OCI-LY1 (cell line): ENCODE results near the gene ZNF146.

Experiments
- H2AFZ ChIP-seq: fragments of 200-600 bp; sonication (generic), shearing (Covaris generic); 2 replicates; pipeline ENCODE4 v1.6.0; 2014; ENCODE audit warnings: antibody characterized with exemption, mild to moderate bottlenecking, low read length
- H3F3A ChIP-seq: fragments of 200-600 bp; sonication (generic), shearing (Covaris generic); 2 replicates; pipeline ENCODE4 v1.6.0; 2014; ENCODE audit warnings: mild to moderate bottlenecking, antibody characterized with exemption, low read length, moderate library complexity; ENCODE audit not compliant: insufficient read depth
- H3K27ac ChIP-seq: fragments of 200-600 bp; sonication (generic); 2 replicates; pipeline ENCODE4 v1.5.1; 2014; ENCODE audit warnings: low read length, mixed run types, mild to moderate bottlenecking, low read depth; ENCODE audit not compliant: poor library complexity, severe bottlenecking
- H3K27me3 ChIP-seq: fragments of 200-600 bp; sonication (generic); 2 replicates; pipeline ENCODE4 v1.6.0; 2014; ENCODE audit warnings: antibody characterized with exemption, mild to moderate bottlenecking, low read length, moderate library complexity; ENCODE audit not compliant: insufficient read depth
- H3K36me3 ChIP-seq: fragments of 200-600 bp; sonication (generic); 2 replicates; pipeline ENCODE4 v1.6.1; 2014; ENCODE audit warnings: mild to moderate bottlenecking, antibody characterized with exemption, low read length, moderate library complexity, mixed read lengths; ENCODE audit not compliant: insufficient read depth
- H3K4me1 ChIP-seq: fragments of 200-600 bp; sonication (generic); 2 replicates; pipeline ENCODE4 v1.5.1; 2014; ENCODE audit warnings: mild to moderate bottlenecking, low read length, moderate library complexity; ENCODE audit not compliant: insufficient read depth, severe bottlenecking
- H3K4me2 ChIP-seq: fragments of 200-600 bp; sonication (generic), shearing (Covaris generic); 2 replicates; pipeline ENCODE4 v1.6.1; 2014; ENCODE audit warnings: low read length
- H3K4me3 ChIP-seq: fragments of 200-600 bp; sonication (generic); 2 replicates; pipeline ENCODE4 v1.5.1; 2014; ENCODE audit warnings: low read length, low read depth, mild to moderate bottlenecking, mixed read lengths; ENCODE audit not compliant: poor library complexity, severe bottlenecking
- H3K79me2 ChIP-seq: fragments of 200-600 bp; shearing (Covaris generic); 2 replicates; pipeline ENCODE4 v1.6.1; 2016; ENCODE audit warnings: mixed run types, low read length, mixed read lengths; ENCODE audit not compliant: insufficient read depth
- H3K9ac ChIP-seq: fragments of 200-600 bp; sonication (generic), shearing (Covaris generic); 2 replicates; pipeline ENCODE4 v1.6.1; 2014; ENCODE audit warnings: mild to moderate bottlenecking, low read length, mixed read lengths
- H3K9me2 ChIP-seq: fragments of 200-600 bp; sonication (generic), shearing (Covaris generic); 2 replicates; pipeline ENCODE4 v1.6.1; 2014; ENCODE audit warnings: low read depth, mild to moderate bottlenecking, low read length, mixed read lengths
- H3K9me3 ChIP-seq: fragments of 200-600 bp; shearing (Covaris generic); 2 replicates; pipeline ENCODE4 v1.6.1; 2014; ENCODE audit warnings: low read length, mixed read lengths
- H4K20me1 ChIP-seq: fragments of 200-600 bp; sonication (generic), shearing (Covaris generic); 2 replicates; pipeline ENCODE4 v1.6.0; 2016; ENCODE audit warnings: mild to moderate bottlenecking, low read length; ENCODE audit not compliant: insufficient read depth
- EZH2 ChIP-seq: fragments of 200-600 bp; sonication (generic), shearing (Covaris generic); IDR thresholded peaks from 2 replicates; pipeline ENCODE4 v1.8.0; 2017; ENCODE audit warnings: borderline replicate concordance, mixed run types, mild to moderate bottlenecking, antibody characterized with exemption, low read length, moderate library complexity, mixed read lengths
- TF ChIP-seq, protein P1 (sequence below): fragments of 200-600 bp; sonication (generic), shearing (Covaris generic); IDR thresholded peaks from 2 replicates; pipeline ENCODE4 v1.5.1; 2017; ENCODE audit warnings: mild to moderate bottlenecking, antibody characterized with exemption, low read length, moderate library complexity, mixed read lengths

ZNF146 gene

DNA sequence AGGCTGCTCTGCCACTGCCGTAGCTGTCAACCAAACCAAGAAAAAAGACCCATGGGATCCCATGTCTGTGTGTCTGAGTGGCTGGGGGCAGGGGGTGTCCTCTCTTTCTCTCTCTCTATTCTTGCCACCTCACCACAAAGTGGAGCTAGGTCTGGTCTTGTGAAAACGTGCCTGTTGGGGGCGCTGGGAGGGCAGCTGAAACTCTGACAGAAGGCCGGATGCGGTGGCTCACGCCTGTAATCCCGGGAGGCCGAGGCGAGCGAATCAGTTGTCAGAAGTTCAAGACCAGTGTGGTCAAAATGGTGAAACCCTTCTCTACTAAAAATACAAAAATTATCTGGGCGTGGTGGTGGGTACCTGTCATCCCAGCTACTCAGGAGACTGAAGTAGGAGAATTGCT lies 29.2 kb downstream of the ZNF146 start:
- Histone ChIP-seq H3K36me3 (peaks cover 10% of the 10 kb centered on the region), H3K4me2 (no peak overlapping the region)

DNA sequence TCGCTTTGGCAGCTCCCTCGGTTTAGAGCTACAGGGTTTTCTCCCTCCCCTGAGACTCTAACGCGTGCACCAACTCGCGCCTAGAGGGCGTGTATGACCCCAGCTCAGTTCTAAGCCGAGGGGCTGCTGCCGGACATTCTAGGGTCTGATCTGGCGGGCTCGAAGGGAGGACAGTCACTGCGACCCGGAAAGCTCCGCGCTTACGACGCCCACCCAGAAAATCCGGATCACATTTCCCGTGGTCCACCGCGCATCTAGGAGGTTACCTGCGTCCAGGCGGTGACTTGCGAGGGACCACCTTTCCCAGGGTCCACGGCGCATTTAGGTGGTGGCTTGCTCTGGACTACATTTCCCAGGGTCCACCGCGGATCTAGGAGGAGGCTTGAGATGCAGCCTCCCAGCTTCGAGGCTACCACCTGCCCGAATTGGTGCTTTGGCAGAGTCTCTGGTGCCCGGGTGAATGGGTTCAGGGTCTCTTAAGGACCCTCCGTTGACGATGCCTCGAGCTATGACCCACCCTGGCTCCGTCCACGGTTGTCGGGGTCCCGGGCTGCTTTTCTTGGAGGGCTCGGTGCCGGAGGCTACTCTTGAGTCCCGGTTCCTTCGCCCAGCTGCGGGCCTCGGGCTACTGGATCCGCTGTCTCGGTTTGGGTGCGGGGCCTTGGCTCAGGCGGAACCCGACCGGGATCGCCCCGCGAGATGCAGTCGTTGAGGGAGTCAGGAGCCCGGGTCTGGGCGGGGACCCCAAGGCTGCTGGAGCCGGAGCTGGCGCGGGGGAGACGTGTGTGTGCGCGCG lies 30.5 kb downstream of the ZNF146 start:
- no peaks in the 10 kb centered on the region for H3F3A ChIP-seq
- no peak overlapping the region for H2AFZ ChIP-seq
- H3K4me2 ChIP-seq, result no peak overlapping the region
- H3K4me3 ChIP-seq, result no peak overlapping the region
- H3K9me3 ChIP-seq, result no peaks in the 10 kb centered on the region
- H3K9ac ChIP-seq, result no peak overlapping the region
- H3K79me2 ChIP-seq, result no peaks in the 10 kb centered on the region
- H3K9me2 ChIP-seq, result no peaks in the 10 kb centered on the region
- no peaks in the 10 kb centered on the region for H3K27me3 ChIP-seq
- H4K20me1 ChIP-seq, result no peaks in the 10 kb centered on the region
- no peak overlapping the region for H3K27ac ChIP-seq
- H3K36me3 ChIP-seq, result no peaks in the 10 kb centered on the region
- H3K4me1 ChIP-seq, result no peaks in the 10 kb centered on the region
- TF ChIP-seq, protein P1, sequence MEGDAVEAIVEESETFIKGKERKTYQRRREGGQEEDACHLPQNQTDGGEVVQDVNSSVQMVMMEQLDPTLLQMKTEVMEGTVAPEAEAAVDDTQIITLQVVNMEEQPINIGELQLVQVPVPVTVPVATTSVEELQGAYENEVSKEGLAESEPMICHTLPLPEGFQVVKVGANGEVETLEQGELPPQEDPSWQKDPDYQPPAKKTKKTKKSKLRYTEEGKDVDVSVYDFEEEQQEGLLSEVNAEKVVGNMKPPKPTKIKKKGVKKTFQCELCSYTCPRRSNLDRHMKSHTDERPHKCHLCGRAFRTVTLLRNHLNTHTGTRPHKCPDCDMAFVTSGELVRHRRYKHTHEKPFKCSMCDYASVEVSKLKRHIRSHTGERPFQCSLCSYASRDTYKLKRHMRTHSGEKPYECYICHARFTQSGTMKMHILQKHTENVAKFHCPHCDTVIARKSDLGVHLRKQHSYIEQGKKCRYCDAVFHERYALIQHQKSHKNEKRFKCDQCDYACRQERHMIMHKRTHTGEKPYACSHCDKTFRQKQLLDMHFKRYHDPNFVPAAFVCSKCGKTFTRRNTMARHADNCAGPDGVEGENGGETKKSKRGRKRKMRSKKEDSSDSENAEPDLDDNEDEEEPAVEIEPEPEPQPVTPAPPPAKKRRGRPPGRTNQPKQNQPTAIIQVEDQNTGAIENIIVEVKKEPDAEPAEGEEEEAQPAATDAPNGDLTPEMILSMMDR, result no peak
- TF ChIP-seq EZH2, result no peak

More for the DNA sequence above, 29.2 kb downstream of the ZNF146 start:
- Histone ChIP-seq H3K4me1 (no peaks in the 10 kb centered on the region), H4K20me1 (no peaks in the 10 kb centered on the region), H3K79me2 (no peaks in the 10 kb centered on the region), H3K9ac (no peak overlapping the region), H3K27ac (no peak overlapping the region), H3K27me3 (no peaks in the 10 kb centered on the region), H2AFZ (no peak overlapping the region), H3K4me3 (no peak overlapping the region), H3K9me3 (no peaks in the 10 kb centered on the region), H3K9me2 (no peaks in the 10 kb centered on the region), H3F3A (no peaks in the 10 kb centered on the region)
- no peak for TF ChIP-seq EZH2
- TF ChIP-seq, protein P1, result no peak

DNA sequence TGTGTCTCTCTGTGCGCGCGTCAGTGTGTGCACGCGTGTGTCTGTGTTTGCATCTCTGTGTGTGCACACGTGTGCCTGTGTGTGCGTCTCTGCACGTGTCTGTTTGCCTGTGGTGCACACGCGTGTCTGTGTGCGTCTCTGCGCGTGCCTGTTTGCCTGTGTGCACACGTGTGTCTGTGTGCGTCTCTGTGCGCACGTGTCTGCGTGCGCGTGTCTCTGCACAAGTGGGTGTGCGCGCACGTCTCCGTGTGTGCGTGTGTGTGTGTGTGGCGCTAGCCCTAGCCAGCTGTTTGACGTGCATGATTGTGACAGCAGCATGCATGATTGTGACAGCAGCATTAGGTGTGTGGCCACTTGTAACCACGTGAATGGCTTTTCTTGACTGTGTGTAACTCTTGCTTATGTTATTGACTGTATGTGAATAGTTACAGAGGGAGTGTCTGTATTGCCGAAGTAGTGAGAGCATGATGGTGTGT lies 31.1 kb downstream of the ZNF146 start:
- Histone ChIP-seq H4K20me1 (no peaks in the 10 kb centered on the region), H3K9ac (no peak overlapping the region), H3K27ac (no peak overlapping the region)

More for the DNA sequence above, 31.1 kb downstream of the ZNF146 start:
- no peaks in the 10 kb centered on the region for H3K9me2 ChIP-seq
- H3K4me3 ChIP-seq, result no peak overlapping the region
- no peaks in the 10 kb centered on the region for H3K36me3 ChIP-seq
- TF ChIP-seq, protein P1, result no peak
- TF ChIP-seq EZH2, result no peak
- H3K79me2 ChIP-seq, result no peaks in the 10 kb centered on the region
- H3F3A ChIP-seq, result no peaks in the 10 kb centered on the region
- H3K4me1 ChIP-seq, result no peaks in the 10 kb centered on the region
- H2AFZ ChIP-seq, result no peak overlapping the region
- no peaks in the 10 kb centered on the region for H3K9me3 ChIP-seq
- no peak overlapping the region for H3K4me2 ChIP-seq
- no peaks in the 10 kb centered on the region for H3K27me3 ChIP-seq
